Trophoblast cell (in vitro differentiated cells and primary cell): ENCODE data around the gene SOBP.
"Not testable (repeated sequence)": the region's sequence is repeated elsewhere in the genome, so short reads cannot be mapped to it uniquely, and the experiment has no call there.

Source experiments
- DNase-seq, 2 donors: peaks; one replicate each; pipeline ENCODE4 v3.0.0-alpha.2; 2016
- H2AFZ ChIP-seq: 2 replicates; pipeline ENCODE4 v1.6.1; 2013; ENCODE audit warnings: low read length, moderate library complexity, mild to moderate bottlenecking; ENCODE audit not compliant: insufficient read depth, poor library complexity
- H2AK5ac ChIP-seq: 2 replicates; pipeline ENCODE4 v1.6.1; 2013; ENCODE audit warnings: mild to moderate bottlenecking, low read length
- H2BK120ac ChIP-seq: 2 replicates; pipeline ENCODE4 v1.6.1; 2013; ENCODE audit warnings: low read length, mild to moderate bottlenecking, moderate library complexity; ENCODE audit not compliant: insufficient read depth, poor library complexity
- H2BK12ac ChIP-seq: 2 replicates; pipeline ENCODE4 v1.6.1; 2013; ENCODE audit warnings: mild to moderate bottlenecking, low read length, moderate library complexity
- H2BK5ac ChIP-seq: 2 replicates; pipeline ENCODE4 v1.6.1; 2013; ENCODE audit warnings: low read length, low read depth, moderate library complexity, mild to moderate bottlenecking; ENCODE audit not compliant: poor library complexity
- H3K14ac ChIP-seq: 2 replicates; pipeline ENCODE4 v1.6.1; 2013; ENCODE audit warnings: mild to moderate bottlenecking, low read length
- H3K18ac ChIP-seq: 2 replicates; pipeline ENCODE4 v1.6.1; 2013; ENCODE audit warnings: mild to moderate bottlenecking, low read length
- H3K23ac ChIP-seq: 2 replicates; pipeline ENCODE4 v1.6.1; 2013; ENCODE audit warnings: low read length
- H3K27ac ChIP-seq: 2 replicates; pipeline ENCODE4 v1.5.1; 2013; ENCODE audit warnings: low read depth, mild to moderate bottlenecking, inconsistent platforms, low read length, moderate library complexity
- H3K27me3 ChIP-seq: 2 replicates; pipeline ENCODE4 v1.6.1; 2013; ENCODE audit warnings: inconsistent platforms, mild to moderate bottlenecking, low read length, moderate library complexity; ENCODE audit not compliant: insufficient read depth
- H3K36me3 ChIP-seq, 2 experiments: 1 replicate in 1 of 2; 2 replicates in 1 of 2; pipeline ENCODE4 v1.6.1; 2013; ENCODE audit warnings: low read length in 2 of 2, mild to moderate bottlenecking in 2 of 2, moderate library complexity in 1 of 2; ENCODE audit not compliant: insufficient read depth in 2 of 2, control insufficient read depth in 1 of 2
- H3K4ac ChIP-seq: 2 replicates; pipeline ENCODE4 v1.6.1; 2013; ENCODE audit warnings: low read depth, mild to moderate bottlenecking, low read length, moderate library complexity
- H3K4me1 ChIP-seq, 2 experiments: 1 replicate in 1 of 2; 2 replicates in 1 of 2; pipeline ENCODE4 v1.6.1; 2013; ENCODE audit warnings: low read length in 2 of 2, mild to moderate bottlenecking in 2 of 2, moderate library complexity in 1 of 2; ENCODE audit not compliant: insufficient read depth in 2 of 2, control insufficient read depth in 1 of 2
- H3K4me2 ChIP-seq: 2 replicates; pipeline ENCODE4 v1.6.1; 2013; ENCODE audit warnings: inconsistent platforms, mild to moderate bottlenecking, low read length, moderate library complexity
- H3K4me3 ChIP-seq: 2 replicates; pipeline ENCODE4 v1.5.1; 2013; ENCODE audit warnings: mild to moderate bottlenecking, low read depth, low read length, inconsistent platforms
- H3K79me1 ChIP-seq: one replicate; pipeline ENCODE4 v1.6.1; 2013; ENCODE audit warnings: low read length
- H3K79me2 ChIP-seq: 2 replicates; pipeline ENCODE4 v1.6.1; 2013; ENCODE audit warnings: low read length, mild to moderate bottlenecking; ENCODE audit not compliant: control insufficient read depth, insufficient read depth, poor library complexity
- H3K9ac ChIP-seq: 2 replicates; pipeline ENCODE4 v1.6.1; 2013; ENCODE audit warnings: mild to moderate bottlenecking, low read length
- H3K9me3 ChIP-seq: 2 replicates; pipeline ENCODE4 v1.6.1; 2013; ENCODE audit warnings: low read depth, mild to moderate bottlenecking, control low read depth, inconsistent platforms, low read length; ENCODE audit not compliant: insufficient read depth
- H4K12ac ChIP-seq: 2 replicates; pipeline ENCODE4 v1.6.1; 2013; ENCODE audit warnings: low read depth, mild to moderate bottlenecking, low read length, moderate library complexity
- H4K8ac ChIP-seq: 2 replicates; pipeline ENCODE4 v1.6.1; 2013; ENCODE audit warnings: low read depth, mild to moderate bottlenecking, low read length, moderate library complexity
- H4K91ac ChIP-seq: one replicate; pipeline ENCODE4 v1.6.1; 2013; ENCODE audit warnings: low read depth, mild to moderate bottlenecking, low read length, moderate library complexity
- WGBS: extraction: QIAGEN DNeasy Blood & Tissue Kit; methylation state at CpG from one replicate; pipeline ENCODE4 v1.1.7; 2013; ENCODE audit warnings: missing lambda C conversion rate; ENCODE audit not compliant: insufficient read length, insufficient coverage; ENCODE audit errors: extremely low coverage; 5-methylcytosine and 5-hydroxymethylcytosine counted together

SOBP gene

GRCh38 chr6:107519224-107519623 is 29.3 kb downstream of the SOBP start:
- not testable (repeated sequence) for H2AK5ac ChIP-seq, H4K8ac ChIP-seq, H3K79me1 ChIP-seq, H2AFZ ChIP-seq, H3K4me3 ChIP-seq, H3K79me2 ChIP-seq, H3K18ac ChIP-seq, H2BK12ac ChIP-seq, H3K9me3 ChIP-seq, H3K27me3 ChIP-seq, H3K4me1 ChIP-seq, H4K12ac ChIP-seq, H3K14ac ChIP-seq, H2BK5ac ChIP-seq, DNase-seq, H3K27ac ChIP-seq, H3K4ac ChIP-seq, H2BK120ac ChIP-seq, H3K9ac ChIP-seq, H3K4me2 ChIP-seq, H3K36me3 ChIP-seq, H3K23ac ChIP-seq, H4K91ac ChIP-seq
- no CpG with 5 or more reads among the region's 5 CpGs for WGBS

DNA sequence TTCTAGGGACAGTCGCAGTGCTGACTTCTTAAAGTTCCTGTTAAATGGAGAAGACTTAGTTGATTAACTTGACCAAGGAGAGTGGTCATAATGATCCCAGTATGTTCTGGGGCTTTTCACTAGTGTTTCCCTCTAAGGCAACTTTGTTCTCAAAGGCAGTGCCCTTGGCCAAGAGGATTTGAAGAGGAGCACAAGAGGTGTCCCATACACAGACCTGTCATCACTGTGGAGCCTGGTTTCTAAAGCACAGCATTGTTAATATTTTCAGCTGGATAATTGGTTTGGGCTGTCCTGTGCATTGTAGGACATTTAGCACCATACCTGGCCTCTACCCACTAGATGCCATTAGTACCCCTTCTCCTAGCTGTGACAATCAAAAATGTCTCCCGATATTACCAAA is 30.8 kb downstream of the SOBP start:
- not testable (repeated sequence) for H3K4me1 ChIP-seq, H4K12ac ChIP-seq, H2AFZ ChIP-seq, H3K27me3 ChIP-seq, H2BK120ac ChIP-seq, H2BK5ac ChIP-seq, H3K4me3 ChIP-seq, H3K9me3 ChIP-seq, H3K18ac ChIP-seq, H3K36me3 ChIP-seq, H3K4me2 ChIP-seq, H3K27ac ChIP-seq, H3K14ac ChIP-seq, H2AK5ac ChIP-seq, DNase-seq, H4K91ac ChIP-seq, H3K9ac ChIP-seq, H3K23ac ChIP-seq, H3K79me2 ChIP-seq, H3K79me1 ChIP-seq, H3K4ac ChIP-seq, H2BK12ac ChIP-seq, H4K8ac ChIP-seq
- WGBS = no CpG with 5 or more reads among the region's 2 CpGs

DNA sequence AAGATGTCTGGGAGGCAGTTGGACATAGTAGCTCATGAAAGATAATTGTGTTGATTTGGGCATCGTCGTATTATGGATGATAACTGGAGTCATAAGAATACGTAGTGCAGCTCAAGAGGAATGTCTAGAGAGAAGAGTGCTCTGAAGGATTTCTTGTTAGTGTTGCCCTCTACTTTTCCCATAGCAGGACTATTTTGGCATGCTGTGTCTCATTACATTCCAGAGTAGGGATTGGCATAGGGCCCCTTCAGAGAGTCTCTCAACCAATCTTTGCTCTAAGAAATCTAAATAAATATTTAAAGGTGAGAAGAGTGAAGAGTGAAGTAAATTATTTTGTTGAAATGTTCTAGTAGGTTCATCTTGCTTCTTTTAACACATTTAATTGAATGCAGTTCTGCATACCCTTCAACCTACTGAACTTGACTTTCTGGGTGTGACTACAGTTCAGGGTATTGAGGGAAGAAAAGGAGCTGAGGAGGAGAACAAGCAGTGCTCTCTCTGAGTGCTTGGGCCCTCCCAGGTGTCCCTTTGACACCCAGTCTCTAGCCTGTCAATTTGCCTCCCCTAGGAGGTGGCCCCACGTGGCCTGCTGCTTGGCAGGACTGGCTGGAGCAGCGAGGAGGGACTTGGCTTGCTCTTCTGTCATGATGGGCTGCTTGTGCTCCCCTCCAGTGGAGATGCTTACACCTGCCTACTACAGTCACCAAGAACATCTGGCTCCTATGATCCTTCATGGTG is 33.3 kb downstream of the SOBP start:
- H3K4me2 ChIP-seq = no peak overlapping the region
- DNase-seq = no peak
- no peak overlapping the region for H2BK5ac ChIP-seq
- H3K27ac ChIP-seq = no peak overlapping the region
- H3K14ac ChIP-seq = no peak overlapping the region
- H2AFZ ChIP-seq = no peak overlapping the region
- no peaks in the 10 kb centered on the region for H3K79me1 ChIP-seq
- no peak overlapping the region for H2BK120ac ChIP-seq
- no peaks in the 10 kb centered on the region for H3K79me2 ChIP-seq
- H2AK5ac ChIP-seq = no peak overlapping the region
- no peak overlapping the region for H4K12ac ChIP-seq
- no peaks in the 10 kb centered on the region for H3K27me3 ChIP-seq
- H2BK12ac ChIP-seq = no peak overlapping the region
- WGBS = no CpG with 5 or more reads among the region's 5 CpGs
- H3K9me3 ChIP-seq = no peaks in the 10 kb centered on the region
- H3K18ac ChIP-seq = no peak overlapping the region
- no peak overlapping the region for H3K4ac ChIP-seq
- H4K91ac ChIP-seq = no peak overlapping the region
- no peaks in the 10 kb centered on the region for H3K4me1 ChIP-seq
- no peak overlapping the region for H3K4me3 ChIP-seq
- no peak overlapping the region for H4K8ac ChIP-seq
- no peak overlapping the region for H3K23ac ChIP-seq
- no peak overlapping the region for H3K9ac ChIP-seq
- H3K36me3 ChIP-seq = no peaks in the 10 kb centered on the region

DNA sequence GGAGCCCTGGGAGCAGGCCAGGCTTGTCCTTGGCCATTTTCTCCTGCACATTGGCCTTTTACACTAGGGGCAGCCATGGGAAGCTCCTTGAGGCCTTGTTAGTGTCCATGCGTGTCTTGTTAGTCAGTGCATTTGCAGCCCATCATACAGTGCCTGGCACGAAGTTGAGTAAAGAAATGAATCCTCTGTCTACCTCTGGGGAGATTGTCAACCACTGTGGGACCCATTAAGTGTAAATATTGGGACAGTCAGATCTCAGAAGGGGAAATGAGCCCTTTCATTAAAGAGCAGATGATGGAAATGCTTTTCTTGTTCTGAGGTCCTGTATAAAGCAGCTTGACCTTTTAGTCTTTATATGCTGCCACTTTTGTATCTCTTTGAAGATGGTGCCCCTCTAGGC is 33.9 kb downstream of the SOBP start:
- Histone ChIP-seq H3K4me1 (no peaks in the 10 kb centered on the region), H3K9ac (no peak overlapping the region), H4K8ac (no peak overlapping the region), H3K27me3 (no peaks in the 10 kb centered on the region), H3K14ac (no peak overlapping the region), H3K4me3 (no peak overlapping the region), H3K79me2 (no peaks in the 10 kb centered on the region), H3K23ac (no peak overlapping the region), H2BK12ac (no peak overlapping the region), H3K79me1 (no peaks in the 10 kb centered on the region), H3K27ac (no peak overlapping the region), H2AK5ac (no peak overlapping the region), H3K9me3 (no peaks in the 10 kb centered on the region), H3K18ac (no peak overlapping the region), H3K4ac (no peak overlapping the region), H3K4me2 (no peak overlapping the region), H4K12ac (no peak overlapping the region), H2BK120ac (no peak overlapping the region), H2BK5ac (no peak overlapping the region), H2AFZ (no peak overlapping the region), H3K36me3 (no peaks in the 10 kb centered on the region), H4K91ac (no peak overlapping the region)
- WGBS = no CpG with 5 or more reads among the region's 2 CpGs
- no peak for DNase-seq
